ENCODE measurements around the gene HIF3A. TPM values are rescaled to one million over a fixed set of nuclear protein-coding genes. Genes with fewer than 3 reads are reported as not detected.
"Not testable (repeated sequence)": the region's sequence is repeated elsewhere in the genome, so short reads cannot be mapped to it uniquely, and the experiment has no call there.

The HIF3A gene
- total RNA-seq, 4 donors from 2014 or later: 49.3 to 383 (median 144) TPM

DNA sequence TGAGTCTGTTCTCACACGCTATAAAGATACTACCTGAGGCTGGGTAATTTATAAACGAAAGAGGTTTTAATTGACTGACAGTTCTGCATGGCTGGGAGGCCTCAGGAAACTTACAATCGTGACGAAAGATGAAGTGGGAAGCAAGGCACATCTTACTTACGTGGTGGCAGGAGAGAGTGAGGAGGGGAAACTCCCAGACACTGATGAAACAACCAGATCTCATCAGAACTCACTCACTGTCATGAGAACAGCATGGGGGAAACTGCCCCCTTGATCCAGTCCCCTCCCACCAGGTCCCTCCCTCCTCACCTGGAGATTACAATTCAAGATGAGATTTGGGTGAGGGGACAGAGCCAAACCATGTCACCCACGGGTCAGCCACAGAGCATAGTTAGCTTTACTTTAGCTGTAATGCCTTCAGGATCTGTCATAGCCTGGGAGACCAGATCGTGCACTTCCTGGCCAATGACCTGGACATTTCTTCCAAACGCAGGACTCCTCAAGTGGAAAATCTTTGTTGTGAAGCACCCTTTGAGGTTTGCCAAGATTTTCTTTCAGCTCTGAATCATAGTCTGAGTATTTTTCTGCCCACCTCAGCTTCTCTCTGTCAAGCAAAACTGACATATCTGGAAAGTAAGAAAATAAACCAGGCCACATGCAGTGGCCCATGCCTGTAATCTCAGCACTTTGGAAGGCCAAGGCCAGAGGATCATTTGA is 25.2 kb upstream of the HIF3A start:
- Histone ChIP-seq H3K27me3 (peaks cover 18% of the 10 kb centered on the region), H3K4me3 (no peak overlapping the region), H3K4me1 (no peaks in the 10 kb centered on the region), H3K27ac (no peak overlapping the region), H3K36me3 (no peaks in the 10 kb centered on the region), H3K9me3 (no peaks in the 10 kb centered on the region)
- ATAC-seq: peak; percentile 31
- no peak for TF ChIP-seq EP300 (IDR thresholded peaks at IDR 0.05)
- TF ChIP-seq, protein P1, sequence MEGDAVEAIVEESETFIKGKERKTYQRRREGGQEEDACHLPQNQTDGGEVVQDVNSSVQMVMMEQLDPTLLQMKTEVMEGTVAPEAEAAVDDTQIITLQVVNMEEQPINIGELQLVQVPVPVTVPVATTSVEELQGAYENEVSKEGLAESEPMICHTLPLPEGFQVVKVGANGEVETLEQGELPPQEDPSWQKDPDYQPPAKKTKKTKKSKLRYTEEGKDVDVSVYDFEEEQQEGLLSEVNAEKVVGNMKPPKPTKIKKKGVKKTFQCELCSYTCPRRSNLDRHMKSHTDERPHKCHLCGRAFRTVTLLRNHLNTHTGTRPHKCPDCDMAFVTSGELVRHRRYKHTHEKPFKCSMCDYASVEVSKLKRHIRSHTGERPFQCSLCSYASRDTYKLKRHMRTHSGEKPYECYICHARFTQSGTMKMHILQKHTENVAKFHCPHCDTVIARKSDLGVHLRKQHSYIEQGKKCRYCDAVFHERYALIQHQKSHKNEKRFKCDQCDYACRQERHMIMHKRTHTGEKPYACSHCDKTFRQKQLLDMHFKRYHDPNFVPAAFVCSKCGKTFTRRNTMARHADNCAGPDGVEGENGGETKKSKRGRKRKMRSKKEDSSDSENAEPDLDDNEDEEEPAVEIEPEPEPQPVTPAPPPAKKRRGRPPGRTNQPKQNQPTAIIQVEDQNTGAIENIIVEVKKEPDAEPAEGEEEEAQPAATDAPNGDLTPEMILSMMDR (IDR thresholded peaks at IDR 0.05): no peak
- TF ChIP-seq POLR2AphosphoS5 (IDR thresholded peaks at IDR 0.05): no peak
- no peak for TF ChIP-seq POLR2A (IDR thresholded peaks at IDR 0.05)
- 44 to 100% methylated on average over 1 to 7 of the region's 8 CpGs for WGBS, 2 donors (ENCODE audit: low coverage in 1 of 2)

- not testable (repeated sequence) for H3K36me3 ChIP-seq, H3K4me1 ChIP-seq, H3K9me3 ChIP-seq, ATAC-seq, H3K27ac ChIP-seq, H3K4me3 ChIP-seq
- WGBS, 2 donors (ENCODE audit: low coverage in 1 of 2): 79 to 87% methylated on average over 6 of the region's 6 CpGs
- peaks cover 18% of the 10 kb centered on the region for H3K27me3 ChIP-seq
Observed at GRCh38 chr19:46273931-46274330, 22.9 kb upstream of the HIF3A start.

DNA sequence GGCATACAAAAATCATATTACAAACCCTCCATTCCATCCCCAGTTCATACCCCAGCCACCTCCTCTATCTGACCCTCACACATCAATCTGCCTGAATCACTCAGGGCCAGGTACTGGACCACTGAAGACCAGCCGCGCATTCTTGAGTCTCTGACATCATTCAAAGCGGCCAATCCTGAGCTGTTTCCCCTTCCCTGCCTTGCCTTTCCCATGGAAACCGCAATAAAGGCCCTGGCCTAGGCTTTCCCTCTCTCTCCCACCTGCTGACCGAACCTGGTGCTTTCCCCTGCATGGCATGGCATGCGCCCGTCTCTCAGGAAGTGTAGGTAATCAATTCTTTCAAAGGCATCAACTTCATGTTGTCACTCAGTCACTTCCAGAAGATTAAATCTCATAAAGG is 17.7 kb upstream of the HIF3A start:
- H3K9me3 ChIP-seq: no peaks in the 10 kb centered on the region
- H3K27ac ChIP-seq: no peak overlapping the region
- no peak for ATAC-seq
- peaks cover 0 to 29% (median 0%) of the 10 kb centered on the region in 3 donors for H3K4me1 ChIP-seq
- H3K4me3 ChIP-seq: no peak overlapping the region
- TF ChIP-seq POLR2A (IDR thresholded peaks at IDR 0.05) (no peak), POLR2AphosphoS5 (IDR thresholded peaks at IDR 0.05) (no peak), EP300 (IDR thresholded peaks at IDR 0.05) (no peak)
- TF ChIP-seq, protein P1 (IDR thresholded peaks at IDR 0.05): no peak
- no peaks in the 10 kb centered on the region for H3K27me3 ChIP-seq
- 89% methylated on average over 6 of the region's 7 CpGs; no CpG with 5 or more reads in 1 of the 2 donors for whole genome bisulfite sequencing, 2 donors (ENCODE audit: low coverage in 1 of 2)
- H3K36me3 ChIP-seq: no peaks in the 10 kb centered on the region

GRCh38 chr19:46283771-46284170 is 13.1 kb upstream of the HIF3A start:
- no peaks in the 10 kb centered on the region for H3K27me3 ChIP-seq
- ATAC-seq: peak; percentile 57
- H3K27ac ChIP-seq: peak overlapping the region in 2 of 4 donors; percentile 65 to 72
- 100% methylated on average over 1 of the region's 4 CpGs; no CpG with 5 or more reads in 1 of the 2 donors for WGBS, 2 donors (ENCODE audit: low coverage in 1 of 2)
- no peaks in the 10 kb centered on the region for H3K9me3 ChIP-seq
- TF ChIP-seq POLR2AphosphoS5 (IDR thresholded peaks at IDR 0.05): peak; percentile 36
- no peak for TF ChIP-seq POLR2A (IDR thresholded peaks at IDR 0.05)
- no peaks in the 10 kb centered on the region for H3K36me3 ChIP-seq
- H3K4me3 ChIP-seq: no peak overlapping the region
- peaks cover 0 to 30% (median 0%) of the 10 kb centered on the region in 3 donors for H3K4me1 ChIP-seq

DNA sequence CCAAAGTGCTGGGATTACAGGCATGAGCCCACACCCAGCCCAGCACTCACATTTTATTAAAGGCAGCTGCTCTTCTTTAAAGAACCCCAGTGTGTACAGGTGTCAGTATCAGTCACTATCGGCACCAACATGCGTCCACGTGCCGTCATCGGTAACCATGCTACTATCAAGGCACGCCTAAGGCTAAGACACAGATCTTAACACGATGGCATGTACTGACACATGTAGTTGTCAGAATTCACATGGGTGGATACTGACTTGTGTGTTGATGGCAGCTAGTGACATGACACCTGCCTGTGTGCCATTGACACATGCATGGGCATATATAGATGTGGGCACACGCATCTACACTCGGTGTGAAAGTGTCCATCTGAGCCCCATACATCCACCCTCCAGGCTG is 12.2 kb upstream of the HIF3A start:
- peak overlapping the region in 3 of 4 donors; percentile 9 to 65 (median 17) for H3K27ac ChIP-seq
- H3K36me3 ChIP-seq: no peaks in the 10 kb centered on the region
- peaks cover 0 to 2% (median 0%) of the 10 kb centered on the region in 3 donors for H3K9me3 ChIP-seq
- H3K4me3 ChIP-seq: no peak overlapping the region
- ATAC-seq: no peak
- 61 to 64% methylated on average over 7 to 8 of the region's 9 CpGs for WGBS, 2 donors (ENCODE audit: low coverage in 1 of 2)
- H3K4me1 ChIP-seq: peaks cover 0 to 38% (median 2%) of the 10 kb centered on the region in 3 donors
- TF ChIP-seq, protein P1 (IDR thresholded peaks at IDR 0.05): no peak
- TF ChIP-seq POLR2A (IDR thresholded peaks at IDR 0.05) (no peak), POLR2AphosphoS5 (IDR thresholded peaks at IDR 0.05) (no peak), EP300 (IDR thresholded peaks at IDR 0.05) (no peak)
- H3K27me3 ChIP-seq: no peaks in the 10 kb centered on the region

DNA sequence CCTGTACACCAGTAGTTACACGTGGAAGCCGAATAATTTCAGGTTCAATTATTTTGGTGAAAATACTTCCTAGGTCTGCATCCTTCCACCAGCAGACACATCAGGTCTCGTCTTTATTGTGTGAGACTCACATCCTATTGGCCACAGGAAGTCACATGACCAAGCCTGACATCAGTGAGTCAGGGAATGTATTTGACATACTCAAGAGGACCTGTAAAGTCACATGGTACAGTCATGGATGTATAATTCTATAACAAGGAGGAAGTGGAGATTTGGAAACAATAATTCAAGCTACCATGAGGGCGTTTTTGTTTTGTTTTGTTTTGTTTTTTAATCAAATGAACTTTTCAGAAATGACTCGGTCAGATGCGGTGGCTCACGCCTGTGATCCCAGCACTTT is 9.3 kb upstream of the HIF3A start:
- peaks cover 0 to 10% (median 0%) of the 10 kb centered on the region in 3 donors for H3K9me3 ChIP-seq
- no peak overlapping the region for H3K4me3 ChIP-seq
- H3K4me1 ChIP-seq: peaks cover 0 to 23% (median 3%) of the 10 kb centered on the region in 3 donors
- WGBS, 2 donors (ENCODE audit: low coverage in 1 of 2): 63 to 70% methylated on average over 5 to 7 of the region's 7 CpGs
- no peaks in the 10 kb centered on the region for H3K27me3 ChIP-seq
- H3K27ac ChIP-seq: no peak overlapping the region
- H3K36me3 ChIP-seq: no peaks in the 10 kb centered on the region
- no peak for ATAC-seq
- TF ChIP-seq, protein P1 (IDR thresholded peaks at IDR 0.05): no peak
- TF ChIP-seq POLR2AphosphoS5 (IDR thresholded peaks at IDR 0.05) (no peak), POLR2A (IDR thresholded peaks at IDR 0.05) (no peak), EP300 (IDR thresholded peaks at IDR 0.05) (no peak)

Measured in gastroesophageal sphincter (tissue), 4 donors.